ENCODE results near the gene ACOT12. TPM values are rescaled to one million over a fixed set of nuclear protein-coding genes. Genes with fewer than 3 reads are reported as not detected.

Gene ACOT12
- total RNA-seq, 1 experiment from 2014 or later, result not detected

DNA sequence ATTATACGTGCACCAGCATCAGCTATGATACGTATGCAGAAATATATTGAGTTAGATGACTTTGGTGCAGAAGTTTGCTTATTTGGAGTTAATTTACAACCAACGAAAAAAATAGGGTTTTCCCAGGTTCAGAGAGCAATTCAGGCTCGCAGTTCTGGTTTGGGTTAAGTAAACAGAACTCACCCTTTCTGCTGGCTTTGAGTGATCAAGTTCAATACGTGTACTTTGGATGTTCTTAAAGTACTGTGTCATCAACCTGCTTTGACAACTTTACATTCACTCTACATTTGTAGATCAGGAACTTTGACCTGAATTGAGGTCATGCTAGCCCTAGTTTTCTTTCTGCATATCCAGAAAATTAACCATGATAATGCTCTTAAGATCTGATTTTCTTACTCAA, 40.7 kb downstream of the ACOT12 start:
- Histone ChIP-seq H3K27ac (ENCODE audit: low read length) (no peak overlapping the region), H3K9ac (ENCODE audit: low read length) (no peak overlapping the region), H3K27me3 (ENCODE audit: low read length) (no peaks in the 10 kb centered on the region), H4K20me1 (ENCODE audit: low read length) (no peaks in the 10 kb centered on the region), H3K36me3 (ENCODE audit: low read depth, low read length) (no peaks in the 10 kb centered on the region), H3K79me2 (ENCODE audit: low read length) (no peaks in the 10 kb centered on the region), H3F3A (ENCODE audit: low read length, unreplicated experiment) (no peaks in the 10 kb centered on the region), H3K9me2 (replicated peaks; ENCODE audit: low read length) (no peaks in the 10 kb centered on the region), H2AFZ (ENCODE audit: low read length) (no peak overlapping the region), H3K4me1 (ENCODE audit: insufficient read depth, low read length) (no peaks in the 10 kb centered on the region), H3K4me2 (ENCODE audit: low read length) (no peak overlapping the region), H3K4me3 (ENCODE audit: low read length) (no peak overlapping the region), H3K9me3 (ENCODE audit: low read length) (no peaks in the 10 kb centered on the region)
- ChIA-PET CTCF (no interaction called here), POLR2A (ENCODE audit: unreplicated experiment) (no interaction called here)
- ATAC-seq (no peak), DNase-seq (no peak)
- intact Hi-C loops (cut with micrococcal nuclease), result no loop called here
- BruUV-seq (replicated peaks), result no TSS peak
- TF ChIP-seq EZH2 (IDR thresholded peaks at IDR 0.05; ENCODE audit: low read length, unreplicated experiment), result no peak
- TF ChIP-seq, protein P1, sequence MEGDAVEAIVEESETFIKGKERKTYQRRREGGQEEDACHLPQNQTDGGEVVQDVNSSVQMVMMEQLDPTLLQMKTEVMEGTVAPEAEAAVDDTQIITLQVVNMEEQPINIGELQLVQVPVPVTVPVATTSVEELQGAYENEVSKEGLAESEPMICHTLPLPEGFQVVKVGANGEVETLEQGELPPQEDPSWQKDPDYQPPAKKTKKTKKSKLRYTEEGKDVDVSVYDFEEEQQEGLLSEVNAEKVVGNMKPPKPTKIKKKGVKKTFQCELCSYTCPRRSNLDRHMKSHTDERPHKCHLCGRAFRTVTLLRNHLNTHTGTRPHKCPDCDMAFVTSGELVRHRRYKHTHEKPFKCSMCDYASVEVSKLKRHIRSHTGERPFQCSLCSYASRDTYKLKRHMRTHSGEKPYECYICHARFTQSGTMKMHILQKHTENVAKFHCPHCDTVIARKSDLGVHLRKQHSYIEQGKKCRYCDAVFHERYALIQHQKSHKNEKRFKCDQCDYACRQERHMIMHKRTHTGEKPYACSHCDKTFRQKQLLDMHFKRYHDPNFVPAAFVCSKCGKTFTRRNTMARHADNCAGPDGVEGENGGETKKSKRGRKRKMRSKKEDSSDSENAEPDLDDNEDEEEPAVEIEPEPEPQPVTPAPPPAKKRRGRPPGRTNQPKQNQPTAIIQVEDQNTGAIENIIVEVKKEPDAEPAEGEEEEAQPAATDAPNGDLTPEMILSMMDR (conservative IDR thresholded peaks at IDR 0.05; ENCODE audit: low read depth, low read length), result no peak
- no peak for TF ChIP-seq EZH2phosphoT487 (IDR thresholded peaks at IDR 0.05; ENCODE audit: borderline replicate concordance, low read length)

DNA sequence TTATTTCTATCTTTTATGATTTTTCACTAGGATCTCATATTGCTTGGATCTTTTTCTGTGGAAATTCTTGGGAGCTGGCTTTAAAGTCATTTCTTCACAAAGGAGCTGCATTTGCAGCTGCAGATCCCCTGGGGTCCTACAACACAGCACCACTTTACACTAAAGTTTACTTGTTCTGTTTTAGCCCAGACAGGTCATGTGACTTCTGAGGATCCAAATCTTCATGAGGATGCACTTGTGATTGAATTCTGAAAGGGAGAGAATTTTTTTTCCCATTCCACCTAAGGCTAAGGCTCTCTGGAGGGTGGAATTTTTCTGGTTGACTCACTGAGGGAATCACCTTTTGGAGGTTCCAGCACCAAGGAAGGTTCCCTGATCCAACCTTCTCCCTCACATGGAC, 43.4 kb downstream of the ACOT12 start:
- Histone ChIP-seq H3K27ac (ENCODE audit: low read length) (no peak overlapping the region), H3K36me3 (ENCODE audit: low read depth, low read length) (no peaks in the 10 kb centered on the region), H3K4me1 (ENCODE audit: insufficient read depth, low read length) (no peaks in the 10 kb centered on the region), H3K9me2 (replicated peaks; ENCODE audit: low read length) (no peaks in the 10 kb centered on the region), H3F3A (ENCODE audit: low read length, unreplicated experiment) (no peaks in the 10 kb centered on the region), H3K9me3 (ENCODE audit: low read length) (no peaks in the 10 kb centered on the region), H3K79me2 (ENCODE audit: low read length) (no peaks in the 10 kb centered on the region), H3K4me2 (ENCODE audit: low read length) (no peak overlapping the region), H2AFZ (ENCODE audit: low read length) (no peak overlapping the region), H3K27me3 (ENCODE audit: low read length) (no peaks in the 10 kb centered on the region), H3K9ac (ENCODE audit: low read length) (no peak overlapping the region), H3K4me3 (ENCODE audit: low read length) (no peak overlapping the region), H4K20me1 (ENCODE audit: low read length) (no peaks in the 10 kb centered on the region)
- BruUV-seq (replicated peaks), result no TSS peak
- CTCF ChIA-PET, result no interaction called here
- TF ChIP-seq, protein P1 (conservative IDR thresholded peaks at IDR 0.05; ENCODE audit: low read depth, low read length), result no peak
- no peak for TF ChIP-seq EZH2 (IDR thresholded peaks at IDR 0.05; ENCODE audit: low read length, unreplicated experiment)
- no peak for TF ChIP-seq EZH2phosphoT487 (IDR thresholded peaks at IDR 0.05; ENCODE audit: borderline replicate concordance, low read length)
- no peak for ATAC-seq
- intact Hi-C loops (cut with micrococcal nuclease), result no loop called here
- DNase-seq, result no peak
- POLR2A ChIA-PET (ENCODE audit: unreplicated experiment), result no interaction called here

DNA sequence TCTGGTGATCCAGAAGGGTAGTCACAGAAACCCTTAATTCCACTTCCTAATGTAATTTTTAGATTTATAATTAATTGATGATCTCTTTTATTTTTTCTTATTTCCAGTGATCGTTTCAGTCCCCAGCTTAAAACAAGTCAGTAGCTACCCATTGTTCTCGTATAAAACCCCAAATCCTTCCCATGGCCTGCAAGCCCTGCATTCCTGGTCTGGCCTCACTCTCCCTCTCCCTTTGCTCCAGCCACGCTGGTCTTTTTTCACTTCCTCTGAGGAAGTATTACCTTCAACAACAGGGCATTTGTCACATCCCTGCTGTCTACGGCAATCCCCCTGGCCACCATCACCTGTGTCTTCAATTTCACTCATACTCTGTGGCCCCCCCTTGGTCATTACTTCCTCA, 44.8 kb downstream of the ACOT12 start:
- Histone ChIP-seq H3K9me2 (replicated peaks; ENCODE audit: low read length) (no peaks in the 10 kb centered on the region), H3K9me3 (ENCODE audit: low read length) (no peaks in the 10 kb centered on the region), H3K9ac (ENCODE audit: low read length) (no peak overlapping the region), H4K20me1 (ENCODE audit: low read length) (no peaks in the 10 kb centered on the region), H3F3A (ENCODE audit: low read length, unreplicated experiment) (no peaks in the 10 kb centered on the region), H3K27ac (ENCODE audit: low read length) (no peak overlapping the region), H3K79me2 (ENCODE audit: low read length) (no peaks in the 10 kb centered on the region), H3K27me3 (ENCODE audit: low read length) (no peaks in the 10 kb centered on the region), H2AFZ (ENCODE audit: low read length) (no peak overlapping the region), H3K4me2 (ENCODE audit: low read length) (no peak overlapping the region), H3K36me3 (ENCODE audit: low read depth, low read length) (no peaks in the 10 kb centered on the region), H3K4me3 (ENCODE audit: low read length) (no peak overlapping the region), H3K4me1 (ENCODE audit: insufficient read depth, low read length) (no peaks in the 10 kb centered on the region)
- POLR2A ChIA-PET (ENCODE audit: unreplicated experiment), result no interaction called here
- no peak for DNase-seq
- no peak for TF ChIP-seq EZH2phosphoT487 (IDR thresholded peaks at IDR 0.05; ENCODE audit: borderline replicate concordance, low read length)
- TF ChIP-seq, protein P1 (conservative IDR thresholded peaks at IDR 0.05; ENCODE audit: low read depth, low read length), result no peak
- TF ChIP-seq EZH2 (IDR thresholded peaks at IDR 0.05; ENCODE audit: low read length, unreplicated experiment), result no peak
- BruUV-seq (replicated peaks), result no TSS peak
- ATAC-seq, result no peak
- intact Hi-C loops (cut with micrococcal nuclease), result no loop called here
- CTCF ChIA-PET, result no interaction called here

All from PC-3 (cell line).